ENCODE data around the gene IFT122. TPM values are rescaled to one million over a fixed set of nuclear protein-coding genes. Genes with fewer than 3 reads are reported as not detected.
A peak's percentile ranks its signal among the peaks of the same experiment; 100 is the strongest.

IFT122 gene
- total and polyA plus RNA-seq, 2 experiments from 2014 or later = 10.2 to 38.8 TPM

DNA sequence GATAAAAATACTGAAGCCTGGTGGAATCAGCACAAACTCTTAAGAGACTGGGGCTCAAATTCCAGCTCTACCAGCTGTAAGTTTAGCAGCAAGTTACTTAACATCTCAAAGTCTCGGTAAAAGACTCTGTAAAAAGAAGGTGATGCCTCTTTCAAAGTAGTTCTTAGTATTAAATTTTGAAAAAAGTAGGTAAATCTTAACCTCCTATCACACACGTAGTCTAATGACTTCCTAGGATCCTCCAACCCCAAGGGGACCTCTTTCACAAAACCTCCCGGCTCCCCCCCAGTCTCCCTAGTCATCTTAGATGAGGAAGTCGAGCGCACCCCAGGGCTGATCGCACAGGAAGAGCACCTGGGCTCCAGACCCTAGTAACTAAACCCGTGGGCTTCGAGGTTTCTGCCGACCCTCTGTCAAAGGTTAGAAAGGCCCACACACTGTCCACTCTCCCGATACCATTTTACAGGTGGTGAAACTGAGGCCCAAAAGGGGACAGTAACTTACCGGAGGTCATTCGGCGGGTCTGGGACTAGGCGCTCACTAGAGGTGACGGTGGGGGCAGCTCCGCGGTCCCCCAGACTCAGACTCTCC, 703 bp upstream of the IFT122 start:
- no peak for TF ChIP-seq ZNF331 (CRISPR knock-in tag; IDR thresholded peaks at IDR 0.05; ENCODE audit: low read depth)
- Histone ChIP-seq H2AFZ (peak overlapping the region; percentile 86), H3K4me1 (ENCODE audit: insufficient read depth) (peaks cover 23% of the 10 kb centered on the region), H3K4me2 (peak overlapping the region; percentile 93), H3K36me3 (ENCODE audit: insufficient read depth) (peaks cover 26% of the 10 kb centered on the region), H3K27ac (ENCODE audit: low read depth) (peak overlapping the region; percentile 86), H3K4me3 (peak overlapping the region; percentile 85), H3F3A (replicated peaks; ENCODE audit: low read depth) (no peaks in the 10 kb centered on the region), H3K9me2 (ENCODE audit: insufficient read depth) (no peaks in the 10 kb centered on the region), H3K79me2 (replicated peaks; ENCODE audit: insufficient read depth) (peaks cover 64% of the 10 kb centered on the region), H3K27me3 (ENCODE audit: insufficient read depth) (no peaks in the 10 kb centered on the region), H4K20me1 (replicated peaks; ENCODE audit: insufficient read depth) (peaks cover 7% of the 10 kb centered on the region; the same call in 1 of the 2 replicates)
- peaks cover 8% of the 10 kb centered on the region for H3K27me3 Mint-ChIP-seq (ENCODE audit: insufficient read depth, low read depth, poor library complexity)
- ATAC-seq = peak; percentile 19
- H3K9me3 Mint-ChIP-seq = no peaks in the 10 kb centered on the region
- peak overlapping the region; percentile 94 for H3K4me3 Mint-ChIP-seq
- peaks cover 35% of the 10 kb centered on the region for H3K36me3 Mint-ChIP-seq (ENCODE audit: low read depth)
- peaks cover 34% of the 10 kb centered on the region for H3K4me1 Mint-ChIP-seq
- peak overlapping the region; percentile 96 for H3K27ac Mint-ChIP-seq
- peak; percentile 71 for DNase-seq (ENCODE audit: low spot score)

- peak overlapping the region; percentile 82 for H3K4me2 ChIP-seq
- peaks cover 34% of the 10 kb centered on the region for H3K4me1 Mint-ChIP-seq
- no peaks in the 10 kb centered on the region for H3K9me3 Mint-ChIP-seq
- H3K9me2 ChIP-seq (ENCODE audit: insufficient read depth) = no peaks in the 10 kb centered on the region
- H3K27ac Mint-ChIP-seq = peak overlapping the region; percentile 88
- TF ChIP-seq STAT1 (IDR thresholded peaks at IDR 0.05; ENCODE audit: unreplicated experiment) = no peak
- TF ChIP-seq NANOG (IDR thresholded peaks at IDR 0.05; ENCODE audit: borderline replicate concordance) = no peak
- TF ChIP-seq, protein P1, sequence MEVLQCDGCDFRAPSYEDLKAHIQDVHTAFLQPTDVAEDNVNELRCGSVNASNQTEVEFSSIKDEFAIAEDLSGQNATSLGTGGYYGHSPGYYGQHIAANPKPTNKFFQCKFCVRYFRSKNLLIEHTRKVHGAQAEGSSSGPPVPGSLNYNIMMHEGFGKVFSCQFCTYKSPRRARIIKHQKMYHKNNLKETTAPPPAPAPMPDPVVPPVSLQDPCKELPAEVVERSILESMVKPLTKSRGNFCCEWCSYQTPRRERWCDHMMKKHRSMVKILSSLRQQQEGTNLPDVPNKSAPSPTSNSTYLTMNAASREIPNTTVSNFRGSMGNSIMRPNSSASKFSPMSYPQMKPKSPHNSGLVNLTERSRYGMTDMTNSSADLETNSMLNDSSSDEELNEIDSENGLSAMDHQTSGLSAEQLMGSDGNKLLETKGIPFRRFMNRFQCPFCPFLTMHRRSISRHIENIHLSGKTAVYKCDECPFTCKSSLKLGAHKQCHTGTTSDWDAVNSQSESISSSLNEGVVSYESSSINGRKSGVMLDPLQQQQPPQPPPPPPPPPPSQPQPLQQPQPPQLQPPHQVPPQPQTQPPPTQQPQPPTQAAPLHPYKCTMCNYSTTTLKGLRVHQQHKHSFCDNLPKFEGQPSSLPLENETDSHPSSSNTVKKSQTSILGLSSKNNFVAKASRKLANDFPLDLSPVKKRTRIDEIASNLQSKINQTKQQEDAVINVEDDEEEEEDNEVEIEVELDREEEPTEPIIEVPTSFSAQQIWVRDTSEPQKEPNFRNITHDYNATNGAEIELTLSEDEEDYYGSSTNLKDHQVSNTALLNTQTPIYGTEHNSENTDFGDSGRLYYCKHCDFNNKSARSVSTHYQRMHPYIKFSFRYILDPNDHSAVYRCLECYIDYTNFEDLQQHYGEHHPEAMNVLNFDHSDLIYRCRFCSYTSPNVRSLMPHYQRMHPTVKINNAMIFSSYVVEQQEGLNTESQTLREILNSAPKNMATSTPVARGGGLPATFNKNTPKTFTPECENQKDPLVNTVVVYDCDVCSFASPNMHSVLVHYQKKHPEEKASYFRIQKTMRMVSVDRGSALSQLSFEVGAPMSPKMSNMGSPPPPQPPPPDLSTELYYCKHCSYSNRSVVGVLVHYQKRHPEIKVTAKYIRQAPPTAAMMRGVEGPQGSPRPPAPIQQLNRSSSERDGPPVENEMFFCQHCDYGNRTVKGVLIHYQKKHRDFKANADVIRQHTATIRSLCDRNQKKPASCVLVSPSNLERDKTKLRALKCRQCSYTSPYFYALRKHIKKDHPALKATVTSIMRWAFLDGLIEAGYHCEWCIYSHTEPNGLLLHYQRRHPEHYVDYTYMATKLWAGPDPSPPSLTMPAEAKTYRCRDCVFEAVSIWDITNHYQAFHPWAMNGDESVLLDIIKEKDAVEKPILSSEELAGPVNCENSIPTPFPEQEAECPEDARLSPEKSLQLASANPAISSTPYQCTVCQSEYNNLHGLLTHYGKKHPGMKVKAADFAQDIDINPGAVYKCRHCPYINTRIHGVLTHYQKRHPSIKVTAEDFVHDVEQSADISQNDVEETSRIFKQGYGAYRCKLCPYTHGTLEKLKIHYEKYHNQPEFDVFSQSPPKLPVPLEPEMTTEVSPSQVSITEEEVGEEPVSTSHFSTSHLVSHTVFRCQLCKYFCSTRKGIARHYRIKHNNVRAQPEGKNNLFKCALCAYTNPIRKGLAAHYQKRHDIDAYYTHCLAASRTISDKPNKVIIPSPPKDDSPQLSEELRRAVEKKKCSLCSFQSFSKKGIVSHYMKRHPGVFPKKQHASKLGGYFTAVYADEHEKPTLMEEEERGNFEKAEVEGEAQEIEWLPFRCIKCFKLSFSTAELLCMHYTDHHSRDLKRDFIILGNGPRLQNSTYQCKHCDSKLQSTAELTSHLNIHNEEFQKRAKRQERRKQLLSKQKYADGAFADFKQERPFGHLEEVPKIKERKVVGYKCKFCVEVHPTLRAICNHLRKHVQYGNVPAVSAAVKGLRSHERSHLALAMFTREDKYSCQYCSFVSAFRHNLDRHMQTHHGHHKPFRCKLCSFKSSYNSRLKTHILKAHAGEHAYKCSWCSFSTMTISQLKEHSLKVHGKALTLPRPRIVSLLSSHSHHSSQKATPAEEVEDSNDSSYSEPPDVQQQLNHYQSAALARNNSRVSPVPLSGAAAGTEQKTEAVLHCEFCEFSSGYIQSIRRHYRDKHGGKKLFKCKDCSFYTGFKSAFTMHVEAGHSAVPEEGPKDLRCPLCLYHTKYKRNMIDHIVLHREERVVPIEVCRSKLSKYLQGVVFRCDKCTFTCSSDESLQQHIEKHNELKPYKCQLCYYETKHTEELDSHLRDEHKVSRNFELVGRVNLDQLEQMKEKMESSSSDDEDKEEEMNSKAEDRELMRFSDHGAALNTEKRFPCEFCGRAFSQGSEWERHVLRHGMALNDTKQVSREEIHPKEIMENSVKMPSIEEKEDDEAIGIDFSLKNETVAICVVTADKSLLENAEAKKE (CRISPR knock-in tag; IDR thresholded peaks at IDR 0.05) = no peak
- TF ChIP-seq POLR2AphosphoS5 (IDR thresholded peaks at IDR 0.05; ENCODE audit: low read depth) = no peak
- no peak for TF ChIP-seq ZNF331 (CRISPR knock-in tag; IDR thresholded peaks at IDR 0.05; ENCODE audit: low read depth)
- TF ChIP-seq REST (IDR thresholded peaks at IDR 0.05; ENCODE audit: unreplicated experiment) = no peak
- no peak for TF ChIP-seq EZH2 (IDR thresholded peaks at IDR 0.05; ENCODE audit: low read depth, unreplicated experiment)
- H3K4me3 ChIP-seq = peak overlapping the region; percentile 65
- peak overlapping the region; percentile 75 for H3K27ac ChIP-seq (ENCODE audit: low read depth)
- peaks cover 23% of the 10 kb centered on the region for H3K4me1 ChIP-seq (ENCODE audit: insufficient read depth)
- peaks cover 18% of the 10 kb centered on the region for H3K36me3 ChIP-seq (ENCODE audit: insufficient read depth)
- DNase-seq (ENCODE audit: low spot score) (no peak), ATAC-seq (no peak)
- H3K27me3 Mint-ChIP-seq (ENCODE audit: insufficient read depth, low read depth, poor library complexity) = peaks cover 8% of the 10 kb centered on the region
- peak overlapping the region; percentile 94 for H3K4me3 Mint-ChIP-seq
- peaks cover 32% of the 10 kb centered on the region for H3K36me3 Mint-ChIP-seq (ENCODE audit: low read depth)
- H4K20me1 ChIP-seq (replicated peaks; ENCODE audit: insufficient read depth) = peaks cover 7% of the 10 kb centered on the region; the same call in 1 of the 2 replicates
- H3K27me3 ChIP-seq (ENCODE audit: insufficient read depth) = no peaks in the 10 kb centered on the region
- peak overlapping the region; percentile 57 for H2AFZ ChIP-seq
- H3F3A ChIP-seq (replicated peaks; ENCODE audit: low read depth) = no peaks in the 10 kb centered on the region
- peaks cover 61% of the 10 kb centered on the region for H3K79me2 ChIP-seq (replicated peaks; ENCODE audit: insufficient read depth)
Measured at GRCh38 chr3:129440618-129441190, 680 bp downstream of the IFT122 start.
